Adrenal gland (tissue), 12 donors: ENCODE data around the gene CLMN. TPM values are rescaled to one million over a fixed set of nuclear protein-coding genes. Genes with fewer than 3 reads are reported as not detected.

Experiments
- DNase-seq, 7 donors: peaks; one replicate each; pipeline ENCODE4 v3.0.0-alpha.2; 2019 to 2020
- H3K27ac ChIP-seq, 5 donors: fragments of 200-600 bp; sonication (generic) in 4 of 5; 1 replicate in 3 of 5; 2 replicates in 2 of 5; pipeline versions ENCODE4 v1.5.1 to v1.8.0; 2016 to 2020; ENCODE audit warnings: mild to moderate bottlenecking in 1 of 5
- H3K27me3 ChIP-seq: fragments of 200-600 bp; 2 replicates; pipeline ENCODE4 v1.8.0; 2021
- H3K36me3 ChIP-seq, 2 donors: fragments of 200-600 bp; replicated peaks in 1 of 2; 1 replicate in 1 of 2; 2 replicates in 1 of 2; pipeline versions ENCODE4 v1.5.1 to v1.8.0; 2018 to 2022
- H3K4me1 ChIP-seq, 2 donors: fragments of 200-600 bp; replicated peaks in 1 of 2; 1 replicate in 1 of 2; 2 replicates in 1 of 2; pipeline versions ENCODE4 v1.5.1 to v1.8.0; 2018 to 2021
- H3K4me3 ChIP-seq, 4 donors: fragments of 200-600 bp; sonication (generic) in 3 of 4; one replicate each; pipeline ENCODE4 v1.5.1; 2016 to 2018
- H3K9me3 ChIP-seq, 3 donors: fragments of 200-600 bp; sonication (generic) in 1 of 3; replicated peaks in 1 of 3; 1 replicate in 2 of 3; 2 replicates in 1 of 3; pipeline versions ENCODE4 v1.5.1 to v1.8.0; 2016 to 2021
- POLR2A ChIP-seq, 2 donors: fragments of 450-650 bp; IDR thresholded peaks; one replicate each; pipeline ENCODE4 v1.6.1; 2017; ENCODE audit warnings: antibody characterized with exemption in 2 of 2, mild to moderate bottlenecking in 2 of 2, moderate library complexity in 1 of 2
- WGBS, 4 donors: extraction: QIAGEN DNeasy Blood & Tissue Kit in 2 of 4; methylation state at CpG; one replicate each; pipeline versions ENCODE4 v1.1.5 to v1.1.7; 2013 to 2017; 5-methylcytosine and 5-hydroxymethylcytosine counted together
- intact Hi-C, 2 donors: fragments of 100-400 bp; cut with DNase I; formaldehyde crosslinking; loops; one replicate each; pipeline versions ENCODE4 v1.14.1 to v1.15.0; 2022 to 2023
- polyA plus RNA-seq, 3 donors: library from polyadenylated mRNA; stranded (reverse); fragments of 200-250 nt in 2 of 3; fragments of 350-450 nt in 1 of 3; fragmentation: Illumina TruSeq in 1 of 3; extraction: RNeasy Lipid Tissue Mini Kit (QIAGEN cat#74804) in 1 of 3; gene quantifications; one replicate each; pipeline ENCODE4 v1.2.3, GENCODE V29; 2013 to 2014
- total RNA-seq, 9 donors: library from RNA; depleted of rRNA in 4 of 9; stranded (reverse); fragments of >200 nt in 4 of 9; fragments of 120-200 nt in 1 of 9; fragmentation: NEBNext Ultra II Directional in 1 of 9; extraction: Animal tissue kit (Norgen Biotek cat#: 25700) in 1 of 9; gene quantifications; one replicate each; pipeline versions ENCODE4 v1.1.0 to v1.2.4, GENCODE V29; 2013 to 2023
- TF ChIP-seq, protein P1 (sequence below), 6 experiments: fragments of 450-650 bp in 4 of 6; fragments of 200-600 bp in 2 of 6; sonication (generic) in 1 of 6; IDR thresholded peaks; 1 replicate in 5 of 6; 2 replicates in 1 of 6; pipeline versions ENCODE4 v1.5.1 to v1.8.0; 2016 to 2021; ENCODE audit warnings: antibody characterized with exemption in 6 of 6, mild to moderate bottlenecking in 2 of 6, moderate library complexity in 1 of 6
- donor health status: healthy with polysubstance abuse.
- donor health status: Bipolar disorder and iron deficiency.
- donor health status: DM: yes; HTN: yes; CAD: no.
- donor health status: DM: no; HTN: no; CAD: no.
- donor health status: DM: no; HTN: no; CAD: no.
- donor health status: DM: yes; HTN: yes; CAD: no.

The CLMN gene
- total and polyA plus RNA-seq, 12 donors: 2.7 to 9.5 (median 4.9) TPM

DNA sequence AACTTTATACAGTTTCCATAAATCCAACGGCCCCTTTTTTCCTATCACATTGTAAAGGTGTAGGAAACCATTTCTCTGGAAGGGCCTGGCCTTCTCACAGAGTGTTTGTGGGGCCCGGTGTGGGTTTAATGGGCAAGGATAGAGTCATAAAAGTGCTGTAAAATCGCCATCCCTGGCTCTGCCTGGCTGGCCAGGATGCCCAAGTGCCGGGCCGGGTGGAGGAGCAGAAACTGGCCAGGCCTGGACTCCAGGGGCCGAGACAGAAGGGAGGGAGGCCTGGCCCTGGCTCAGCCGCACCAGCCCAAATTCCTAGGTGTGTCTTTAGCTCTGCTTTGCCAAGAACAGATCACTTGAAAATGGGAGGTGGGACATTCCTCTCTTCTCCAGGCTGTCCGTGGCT, 85.3 kb downstream of the CLMN start:
- H3K9me3 ChIP-seq: no peaks in the 10 kb centered on the region
- TF ChIP-seq, protein P1, sequence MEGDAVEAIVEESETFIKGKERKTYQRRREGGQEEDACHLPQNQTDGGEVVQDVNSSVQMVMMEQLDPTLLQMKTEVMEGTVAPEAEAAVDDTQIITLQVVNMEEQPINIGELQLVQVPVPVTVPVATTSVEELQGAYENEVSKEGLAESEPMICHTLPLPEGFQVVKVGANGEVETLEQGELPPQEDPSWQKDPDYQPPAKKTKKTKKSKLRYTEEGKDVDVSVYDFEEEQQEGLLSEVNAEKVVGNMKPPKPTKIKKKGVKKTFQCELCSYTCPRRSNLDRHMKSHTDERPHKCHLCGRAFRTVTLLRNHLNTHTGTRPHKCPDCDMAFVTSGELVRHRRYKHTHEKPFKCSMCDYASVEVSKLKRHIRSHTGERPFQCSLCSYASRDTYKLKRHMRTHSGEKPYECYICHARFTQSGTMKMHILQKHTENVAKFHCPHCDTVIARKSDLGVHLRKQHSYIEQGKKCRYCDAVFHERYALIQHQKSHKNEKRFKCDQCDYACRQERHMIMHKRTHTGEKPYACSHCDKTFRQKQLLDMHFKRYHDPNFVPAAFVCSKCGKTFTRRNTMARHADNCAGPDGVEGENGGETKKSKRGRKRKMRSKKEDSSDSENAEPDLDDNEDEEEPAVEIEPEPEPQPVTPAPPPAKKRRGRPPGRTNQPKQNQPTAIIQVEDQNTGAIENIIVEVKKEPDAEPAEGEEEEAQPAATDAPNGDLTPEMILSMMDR (IDR thresholded peaks at IDR 0.05): no peak
- no peak for TF ChIP-seq POLR2A (IDR thresholded peaks at IDR 0.05)
- no peaks in the 10 kb centered on the region for H3K27me3 ChIP-seq
- H3K4me3 ChIP-seq: no peak overlapping the region
- no peaks in the 10 kb centered on the region for H3K36me3 ChIP-seq
- WGBS, 4 donors: 73 to 82% (median 77%) methylated on average over 7 to 8 of the region's 8 CpGs
- H3K4me1 ChIP-seq: peaks cover 0 to 12% of the 10 kb centered on the region in 2 donors
- intact Hi-C loops: no loop called here
- DNase-seq: no peak
- no peak overlapping the region for H3K27ac ChIP-seq

DNA sequence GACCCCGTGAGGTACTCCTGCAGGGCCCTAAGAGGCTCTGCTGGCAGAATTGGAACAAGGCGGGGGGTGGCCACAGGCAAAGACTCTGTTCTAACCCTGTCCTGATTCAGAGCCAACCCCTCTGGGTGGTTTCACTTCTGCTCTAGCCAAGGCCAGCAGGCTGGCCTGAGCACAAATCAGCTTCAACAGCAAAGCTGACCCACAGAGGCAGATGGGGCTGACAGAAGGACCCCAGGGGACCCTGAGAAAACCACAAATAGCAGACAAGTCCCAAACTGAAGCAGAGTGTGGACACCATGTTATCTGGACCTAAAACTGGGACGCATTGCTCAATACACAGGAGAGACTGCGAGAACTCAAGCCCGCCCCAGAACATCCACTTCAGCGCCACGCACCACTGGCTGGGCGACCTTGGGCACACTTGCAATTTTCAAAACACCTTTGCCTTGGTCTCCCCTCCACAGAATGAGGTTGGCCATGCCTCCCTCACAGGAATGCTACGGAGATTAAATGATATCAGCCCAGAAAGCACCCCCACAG, 85.9 kb downstream of the CLMN start:
- 36 to 68% (median 50%) methylated on average over 8 to 9 of the region's 9 CpGs for WGBS, 4 donors
- Histone ChIP-seq H3K9me3 (no peaks in the 10 kb centered on the region), H3K27me3 (no peaks in the 10 kb centered on the region), H3K4me3 (no peak overlapping the region), H3K27ac (no peak overlapping the region), H3K36me3 (no peaks in the 10 kb centered on the region), H3K4me1 (peaks cover 0 to 12% of the 10 kb centered on the region in 2 donors)
- TF ChIP-seq, protein P1 (IDR thresholded peaks at IDR 0.05): no peak
- no peak for TF ChIP-seq POLR2A (IDR thresholded peaks at IDR 0.05)
- intact Hi-C loops: no loop called here
- peak in 6 of 7 donors; percentile 22 to 63 (median 46) for DNase-seq

DNA sequence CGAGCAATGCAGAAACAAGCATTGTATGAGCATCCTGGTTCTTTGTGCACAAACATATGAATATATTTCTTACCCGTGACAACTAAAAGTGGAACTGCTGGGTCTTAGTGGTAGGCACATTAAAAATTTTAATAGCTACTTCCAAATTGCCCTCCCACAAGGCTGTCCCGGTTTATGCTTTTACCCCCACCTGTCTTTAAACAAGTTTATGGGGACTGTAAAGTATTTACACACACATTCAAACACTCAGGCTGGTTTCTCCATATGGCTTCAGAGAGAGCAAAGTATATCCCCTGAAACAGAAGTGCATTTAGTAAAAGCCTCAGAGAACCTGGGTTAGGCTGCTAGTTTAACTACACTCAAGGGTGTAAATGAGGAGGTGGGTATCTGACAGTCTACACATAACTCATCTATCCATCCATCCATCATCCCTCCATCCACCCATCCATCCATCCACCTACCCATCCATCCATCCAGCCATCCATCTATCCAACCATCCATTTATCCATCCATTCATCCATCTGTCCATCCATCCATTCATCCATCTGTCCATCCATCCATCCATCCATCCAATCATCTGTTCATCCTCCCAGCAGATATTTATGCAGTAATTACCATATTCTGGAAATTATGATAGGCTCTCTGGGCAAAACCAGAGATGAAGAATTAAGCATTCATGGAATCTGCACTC, 86.7 kb downstream of the CLMN start:
- Histone ChIP-seq H3K27ac (no peak overlapping the region), H3K4me3 (no peak overlapping the region), H3K27me3 (no peaks in the 10 kb centered on the region), H3K4me1 (peaks cover 0 to 12% of the 10 kb centered on the region in 2 donors), H3K36me3 (no peaks in the 10 kb centered on the region), H3K9me3 (no peaks in the 10 kb centered on the region)
- intact Hi-C loops: no loop called here
- TF ChIP-seq POLR2A (IDR thresholded peaks at IDR 0.05): no peak
- TF ChIP-seq, protein P1 (IDR thresholded peaks at IDR 0.05): no peak
- whole genome bisulfite sequencing, 4 donors: 82 to 90% (median 88%) methylated on average over 3 of the region's 3 CpGs
- DNase-seq: no peak

DNA sequence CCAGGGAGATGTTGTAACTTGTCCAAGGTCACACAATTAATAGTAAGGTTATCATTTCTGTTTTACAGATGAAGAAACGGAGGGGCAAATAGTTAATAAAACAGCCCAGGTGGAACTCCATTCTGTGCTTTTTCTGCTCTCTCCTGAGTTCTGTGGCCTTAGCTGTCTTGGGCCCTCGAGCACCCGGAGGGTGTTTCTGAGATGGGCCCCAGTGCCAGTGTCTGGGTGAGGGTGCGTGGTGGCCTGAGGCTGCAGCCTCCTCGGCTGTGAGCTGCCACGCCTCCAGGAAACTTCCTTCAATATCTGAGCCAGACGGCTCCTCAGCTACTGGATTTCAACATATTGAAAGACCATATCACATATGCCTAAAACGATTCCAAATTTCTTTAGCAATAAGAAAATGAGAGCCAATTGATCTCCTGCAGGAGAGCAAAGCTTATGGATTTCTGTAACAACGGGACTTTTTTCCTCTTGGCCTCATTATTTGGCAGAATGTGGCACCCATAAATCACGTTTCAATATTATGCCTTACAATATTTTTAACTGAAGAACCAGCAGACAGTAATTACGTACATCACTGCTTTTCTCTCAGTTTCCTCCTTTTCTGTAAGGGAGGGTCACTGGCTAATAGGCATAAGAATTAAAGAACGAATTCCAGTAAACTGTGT, 87.6 kb downstream of the CLMN start:
- Histone ChIP-seq H3K36me3 (no peaks in the 10 kb centered on the region), H3K9me3 (no peaks in the 10 kb centered on the region), H3K4me3 (no peak overlapping the region), H3K27ac (no peak overlapping the region), H3K4me1 (peaks cover 0 to 16% of the 10 kb centered on the region in 2 donors), H3K27me3 (no peaks in the 10 kb centered on the region)
- TF ChIP-seq, protein P1 (IDR thresholded peaks at IDR 0.05): no peak
- TF ChIP-seq POLR2A (IDR thresholded peaks at IDR 0.05): no peak
- no peak for DNase-seq
- 51 to 63% (median 58%) methylated on average over 9 to 12 of the region's 12 CpGs for WGBS, 4 donors
- intact Hi-C loops: no loop called here
